Measurements from ENCODE around the gene SIGLEC1.

The SIGLEC1 gene

DNA sequence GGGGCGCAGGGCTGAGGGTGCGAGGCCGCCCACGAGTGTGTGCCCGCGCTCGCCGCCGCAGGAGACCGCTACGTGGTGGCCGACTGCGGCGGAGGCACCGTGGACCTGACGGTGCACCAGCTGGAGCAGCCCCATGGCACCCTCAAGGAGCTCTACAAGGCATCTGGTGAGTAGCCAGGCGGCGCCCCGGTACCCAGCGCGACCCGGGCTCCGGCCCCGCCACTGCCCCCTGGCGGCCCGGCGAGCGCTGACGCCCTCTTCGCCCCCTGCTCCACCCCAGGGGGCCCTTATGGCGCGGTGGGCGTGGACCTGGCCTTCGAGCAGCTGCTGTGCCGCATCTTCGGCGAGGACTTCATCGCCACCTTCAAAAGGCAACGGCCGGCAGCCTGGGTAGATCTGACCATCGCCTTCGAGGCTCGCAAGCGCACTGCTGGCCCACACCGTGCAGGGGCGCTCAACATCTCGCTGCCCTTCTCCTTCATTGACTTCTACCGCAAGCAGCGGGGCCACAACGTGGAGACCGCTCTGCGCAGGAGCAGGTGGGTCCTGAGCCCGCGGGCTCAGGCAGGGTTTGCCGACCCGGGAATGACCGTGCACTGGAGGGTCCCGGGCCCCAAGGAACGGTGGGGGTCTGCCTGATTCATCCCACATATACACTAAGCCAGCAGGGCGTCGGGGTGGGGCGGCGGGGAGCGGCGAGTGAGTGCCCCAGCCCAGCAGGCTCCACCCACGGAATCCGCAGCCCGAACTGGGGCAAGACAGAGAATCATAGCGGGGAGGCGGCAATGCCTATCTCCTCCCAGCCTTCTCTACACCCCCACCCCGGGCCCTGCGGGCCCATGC lies 37.5 kb upstream of the SIGLEC1 start:
- Mint-ChIP-seq H3K9me3 (ENCODE audit: low read depth) (no peaks in the 10 kb centered on the region), H3K4me1 (ENCODE audit: low read depth) (peaks cover 11% of the 10 kb centered on the region), H3K4me3 (no peak overlapping the region), H3K27me3 (peaks cover 3% of the 10 kb centered on the region), H3K27ac (no peak overlapping the region), H3K36me3 (no peaks in the 10 kb centered on the region)

DNA sequence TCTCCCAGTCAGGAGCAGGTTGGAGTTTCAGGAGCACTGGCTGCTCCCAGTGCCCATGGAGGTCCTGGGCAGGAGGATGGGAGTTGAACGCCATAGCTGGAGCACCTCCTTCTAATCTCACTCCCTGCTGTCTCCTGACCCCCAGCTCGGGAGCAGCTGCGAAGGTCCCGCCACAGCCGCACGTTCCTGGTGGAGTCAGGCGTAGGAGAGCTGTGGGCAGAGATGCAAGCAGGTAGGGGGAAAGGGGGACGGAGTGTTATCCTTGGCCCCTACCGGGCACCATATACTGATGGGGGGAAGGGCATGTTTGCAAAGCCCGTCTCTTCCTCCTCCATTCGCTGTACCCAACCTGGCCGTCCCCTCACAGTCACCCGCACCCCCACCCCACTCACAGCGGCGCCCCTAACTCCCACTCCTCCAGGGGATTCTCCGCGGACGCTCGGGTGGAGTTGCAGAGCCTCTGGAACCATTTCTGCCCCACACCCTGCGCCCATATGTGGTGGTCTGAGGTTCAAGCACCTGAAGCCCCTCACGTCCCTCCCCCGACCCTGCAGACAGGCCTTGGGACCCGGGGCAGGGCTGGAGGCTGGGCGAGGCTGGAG lies 36.8 kb upstream of the SIGLEC1 start:
- H3K27me3 Mint-ChIP-seq = peaks cover 3% of the 10 kb centered on the region
- H3K36me3 Mint-ChIP-seq = no peaks in the 10 kb centered on the region
- peaks cover 19% of the 10 kb centered on the region for H3K4me1 Mint-ChIP-seq (ENCODE audit: low read depth)
- H3K4me3 Mint-ChIP-seq = no peak overlapping the region
- H3K9me3 Mint-ChIP-seq (ENCODE audit: low read depth) = no peaks in the 10 kb centered on the region
- H3K27ac Mint-ChIP-seq = no peak overlapping the region

DNA sequence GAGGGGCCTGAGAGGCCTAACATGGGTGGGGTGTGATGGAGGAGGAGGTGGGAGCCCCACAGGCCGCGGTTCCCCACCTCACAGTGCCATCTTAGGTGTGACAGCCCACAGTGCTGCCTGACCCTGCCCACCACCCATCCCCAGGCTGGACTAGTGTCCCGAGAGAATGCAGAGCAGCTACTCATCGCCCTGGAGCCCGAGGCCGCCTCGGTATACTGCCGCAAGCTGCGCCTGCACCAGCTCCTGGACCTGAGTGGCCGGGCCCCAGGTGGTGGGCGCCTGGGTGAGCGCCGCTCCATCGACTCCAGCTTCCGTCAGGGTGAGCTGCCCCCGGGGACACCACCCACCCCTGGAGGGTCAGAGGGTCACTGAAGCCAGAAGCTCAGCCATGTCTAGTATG lies 35.7 kb upstream of the SIGLEC1 start:
- H3K36me3 Mint-ChIP-seq = no peaks in the 10 kb centered on the region
- peaks cover 3% of the 10 kb centered on the region for H3K27me3 Mint-ChIP-seq
- H3K27ac Mint-ChIP-seq = no peak overlapping the region

DNA sequence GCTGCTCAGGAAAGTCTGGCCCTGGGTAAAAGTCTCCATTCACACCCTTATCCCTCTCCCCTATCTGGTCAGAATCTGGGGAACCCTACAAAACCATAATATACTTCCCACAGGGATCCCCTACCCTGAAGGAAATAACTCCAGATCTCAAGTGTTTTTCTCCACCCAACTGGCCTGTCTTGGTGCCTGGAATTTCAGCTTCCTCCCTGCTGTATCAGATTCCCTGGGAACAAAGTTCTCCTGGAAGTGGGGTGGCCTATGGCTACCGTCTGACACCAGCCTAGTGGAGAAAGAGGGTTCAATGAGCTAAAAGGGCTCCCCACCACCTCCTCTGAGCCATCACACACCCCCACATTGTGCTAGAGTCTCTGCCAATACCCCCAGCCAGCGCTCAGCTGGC lies 35.1 kb upstream of the SIGLEC1 start:
- peaks cover 3% of the 10 kb centered on the region for H3K27me3 Mint-ChIP-seq
- no peaks in the 10 kb centered on the region for H3K9me3 Mint-ChIP-seq (ENCODE audit: low read depth)
- no peak overlapping the region for H3K4me3 Mint-ChIP-seq
- H3K27ac Mint-ChIP-seq = no peak overlapping the region
- no peaks in the 10 kb centered on the region for H3K36me3 Mint-ChIP-seq
- peaks cover 19% of the 10 kb centered on the region for H3K4me1 Mint-ChIP-seq (ENCODE audit: low read depth)

More for the DNA sequence above, 35.7 kb upstream of the SIGLEC1 start:
- no peak overlapping the region for H3K4me3 Mint-ChIP-seq
- peaks cover 20% of the 10 kb centered on the region for H3K4me1 Mint-ChIP-seq (ENCODE audit: low read depth)
- H3K9me3 Mint-ChIP-seq (ENCODE audit: low read depth) = no peaks in the 10 kb centered on the region

DNA sequence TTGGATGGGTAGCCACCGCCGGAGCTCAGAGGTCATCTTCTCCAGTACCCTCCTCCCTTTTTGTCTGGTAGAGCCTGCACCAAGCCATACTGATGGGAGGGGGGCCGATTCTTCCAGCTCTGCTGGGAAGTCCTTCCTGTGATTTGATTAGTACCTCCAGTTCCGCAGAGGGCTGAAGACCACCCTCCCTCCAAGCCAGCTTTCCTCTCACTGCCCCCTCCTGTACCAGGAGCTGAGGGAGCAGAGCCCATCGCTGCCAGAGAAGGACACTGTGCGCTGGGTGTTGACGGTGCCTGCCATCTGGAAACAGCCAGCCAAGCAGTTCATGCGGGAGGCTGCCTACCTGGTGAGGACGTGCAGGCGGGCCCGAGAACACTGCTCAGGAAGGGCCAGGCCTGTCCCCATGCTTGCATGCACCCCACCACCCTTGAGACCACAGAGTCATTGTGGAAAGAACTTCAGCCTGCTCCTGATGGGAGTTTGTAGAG lies 33.3 kb upstream of the SIGLEC1 start:
- Mint-ChIP-seq H3K36me3 (no peaks in the 10 kb centered on the region), H3K4me3 (no peak overlapping the region), H3K9me3 (ENCODE audit: low read depth) (no peaks in the 10 kb centered on the region), H3K27ac (no peak overlapping the region), H3K27me3 (peaks cover 3% of the 10 kb centered on the region), H3K4me1 (ENCODE audit: low read depth) (peaks cover 12% of the 10 kb centered on the region)

DNA sequence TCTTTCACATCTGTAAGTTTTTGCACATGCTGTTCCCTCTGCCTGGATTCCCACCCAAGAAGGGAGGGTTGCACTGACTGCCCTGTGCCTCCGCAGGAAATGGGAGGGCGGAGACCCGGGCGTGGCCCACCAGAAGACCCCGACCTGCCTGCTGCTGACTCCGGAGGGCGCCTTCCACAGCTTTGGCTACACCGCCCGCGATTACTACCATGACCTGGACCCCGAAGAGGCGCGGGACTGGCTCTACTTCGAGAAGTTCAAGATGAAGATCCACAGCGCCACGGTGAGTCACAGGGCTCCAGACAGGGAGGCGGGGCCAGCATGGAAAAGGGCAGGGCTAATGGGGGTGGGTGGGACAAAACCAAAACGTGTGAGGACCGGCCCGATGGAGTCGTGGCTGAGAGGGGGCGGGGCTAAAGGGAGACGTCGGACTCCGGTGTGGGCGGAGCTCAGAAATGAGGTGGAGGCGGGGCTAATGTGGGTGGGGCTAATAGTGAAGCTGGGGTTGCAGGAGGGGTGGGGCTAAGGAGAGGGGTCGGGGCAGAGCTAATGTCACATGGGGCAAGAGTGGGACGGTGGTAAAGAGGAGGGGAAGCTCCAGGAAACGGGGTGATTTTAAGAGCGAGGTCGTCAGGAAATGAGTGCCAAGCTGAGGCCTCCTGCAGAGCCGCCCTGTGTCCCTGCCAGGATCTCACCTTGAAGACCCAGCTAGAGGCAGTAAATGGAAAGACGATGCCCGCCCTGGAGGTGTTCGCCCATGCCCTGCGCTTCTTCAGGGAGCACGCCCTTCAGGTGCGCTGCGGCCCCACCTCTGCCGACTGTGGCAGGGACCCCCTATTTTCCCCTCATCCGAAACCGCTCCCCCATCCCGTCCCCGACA lies 32.6 kb upstream of the SIGLEC1 start:
- Mint-ChIP-seq H3K27ac (no peak overlapping the region), H3K9me3 (ENCODE audit: low read depth) (no peaks in the 10 kb centered on the region), H3K4me1 (ENCODE audit: low read depth) (peaks cover 12% of the 10 kb centered on the region), H3K4me3 (peak overlapping the region; percentile 62), H3K36me3 (no peaks in the 10 kb centered on the region), H3K27me3 (peaks cover 5% of the 10 kb centered on the region)

DNA sequence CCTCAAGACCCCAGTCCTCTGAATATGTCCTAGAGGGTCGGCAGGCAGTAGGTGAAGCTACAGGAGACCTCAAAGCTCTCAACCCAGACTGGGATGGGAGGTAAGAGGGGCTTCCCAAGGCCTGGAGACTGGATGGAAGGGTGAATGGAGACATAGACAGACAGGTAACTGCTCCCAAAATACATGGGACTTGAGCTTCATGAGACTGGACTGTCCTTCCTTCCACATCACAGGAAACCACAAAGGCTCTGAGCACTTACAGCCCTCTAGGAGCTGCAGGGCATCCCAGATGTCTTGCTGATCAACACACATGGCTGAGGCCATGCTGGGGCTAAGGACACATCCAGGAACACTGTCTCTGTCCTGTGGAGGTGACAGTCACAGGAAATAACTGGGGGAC lies 31.6 kb upstream of the SIGLEC1 start:
- H3K9me3 Mint-ChIP-seq (ENCODE audit: low read depth) = no peaks in the 10 kb centered on the region
- peaks cover 12% of the 10 kb centered on the region for H3K4me1 Mint-ChIP-seq (ENCODE audit: low read depth)
- no peaks in the 10 kb centered on the region for H3K36me3 Mint-ChIP-seq
- no peak overlapping the region for H3K27ac Mint-ChIP-seq
- peak overlapping the region; percentile 17 for H3K4me3 Mint-ChIP-seq
- peaks cover 5% of the 10 kb centered on the region for H3K27me3 Mint-ChIP-seq

DNA sequence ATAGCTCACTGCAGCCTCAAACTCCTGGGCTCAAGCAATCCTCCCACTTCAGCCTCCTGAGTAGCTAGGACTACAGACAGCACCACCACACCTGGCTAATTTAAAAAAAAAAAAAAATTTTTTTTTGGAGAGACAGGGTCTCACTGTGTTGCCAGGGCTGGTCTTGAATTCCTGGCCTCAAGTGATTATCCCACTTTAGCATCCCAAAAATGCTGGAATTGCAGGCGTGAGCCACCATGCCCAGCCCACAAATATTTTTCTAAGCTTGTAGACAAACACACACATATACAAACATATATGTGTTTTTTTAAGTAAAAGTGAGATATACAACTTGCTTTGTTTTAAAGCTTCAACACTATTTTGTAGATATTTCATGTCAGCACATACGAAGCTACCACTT lies 30.9 kb upstream of the SIGLEC1 start:
- Mint-ChIP-seq H3K27me3 (peaks cover 5% of the 10 kb centered on the region), H3K4me1 (ENCODE audit: low read depth) (peaks cover 12% of the 10 kb centered on the region), H3K36me3 (no peaks in the 10 kb centered on the region), H3K4me3 (no peak overlapping the region), H3K27ac (no peak overlapping the region), H3K9me3 (ENCODE audit: low read depth) (no peaks in the 10 kb centered on the region)

DNA sequence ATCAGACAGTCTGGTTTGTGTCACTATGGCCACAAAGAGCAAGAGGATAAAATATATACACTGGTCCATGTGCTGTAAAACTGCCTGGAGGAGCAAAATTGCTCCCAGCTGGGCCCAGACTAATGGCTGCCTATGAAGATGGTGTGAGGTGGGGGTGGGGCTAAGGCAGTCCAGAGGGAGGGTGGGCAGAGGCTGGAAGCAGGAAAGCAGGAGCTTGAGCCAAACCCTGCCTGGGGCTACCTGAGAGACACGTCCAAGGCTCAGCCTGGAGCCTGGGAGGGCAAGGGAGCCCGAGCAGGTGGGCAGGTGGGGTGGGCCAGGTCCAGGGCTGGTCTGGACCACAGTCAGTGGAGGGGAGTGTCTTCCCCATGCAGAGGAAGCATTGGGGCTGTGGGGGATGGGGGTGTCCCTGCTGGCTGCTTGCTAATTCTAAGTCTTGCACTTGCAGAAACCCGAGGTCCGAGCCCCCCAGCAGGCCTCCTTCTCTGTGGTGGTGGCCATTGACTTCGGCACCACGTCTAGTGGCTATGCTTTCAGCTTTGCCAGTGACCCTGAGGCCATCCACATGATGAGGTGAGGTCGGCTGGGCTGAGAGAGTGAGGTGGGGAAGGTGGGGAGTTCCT lies 29.5 kb upstream of the SIGLEC1 start:
- no peak overlapping the region for H3K27ac Mint-ChIP-seq
- H3K4me3 Mint-ChIP-seq = no peak overlapping the region
- H3K4me1 Mint-ChIP-seq (ENCODE audit: low read depth) = peaks cover 12% of the 10 kb centered on the region
- H3K27me3 Mint-ChIP-seq = peaks cover 3% of the 10 kb centered on the region
- H3K36me3 Mint-ChIP-seq = no peaks in the 10 kb centered on the region
- H3K9me3 Mint-ChIP-seq (ENCODE audit: low read depth) = no peaks in the 10 kb centered on the region

DNA sequence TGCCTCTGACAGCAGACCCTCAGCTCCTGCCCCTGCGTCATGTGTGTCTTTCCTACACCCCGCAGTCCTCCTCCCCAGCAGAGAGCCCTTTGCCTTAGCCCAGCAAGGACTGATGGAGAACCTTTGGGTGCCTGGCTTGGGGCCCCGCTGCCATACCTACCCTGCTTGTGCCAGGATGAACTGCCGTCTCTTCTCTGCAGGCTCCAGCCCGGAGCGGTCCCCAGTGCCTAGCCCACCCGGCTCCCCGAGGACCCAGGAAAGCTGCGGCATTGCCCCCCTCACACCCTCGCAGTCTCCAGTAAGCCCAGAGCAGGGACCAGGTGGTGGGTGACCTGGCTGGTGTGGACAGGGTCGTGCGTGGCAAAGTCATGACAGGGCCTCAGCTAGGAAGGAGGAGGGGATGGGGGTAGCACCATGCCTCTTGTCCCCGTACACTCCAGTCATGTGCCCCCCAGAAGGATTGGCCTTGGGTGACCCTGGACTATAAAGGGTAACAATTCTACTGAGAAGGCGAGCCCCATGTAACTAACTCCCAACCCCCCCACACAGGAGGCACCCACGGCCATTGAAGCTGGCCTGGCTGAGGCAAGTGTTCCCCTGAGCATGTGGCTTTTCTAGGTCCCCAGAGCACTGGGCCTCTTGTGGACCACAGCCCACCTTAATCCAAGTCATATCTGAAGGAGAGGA lies 28.4 kb upstream of the SIGLEC1 start:
- Mint-ChIP-seq H3K9me3 (ENCODE audit: low read depth) (no peaks in the 10 kb centered on the region), H3K27ac (no peak overlapping the region), H3K27me3 (peaks cover 2% of the 10 kb centered on the region), H3K4me3 (no peak overlapping the region), H3K36me3 (no peaks in the 10 kb centered on the region), H3K4me1 (ENCODE audit: low read depth) (peaks cover 12% of the 10 kb centered on the region)

DNA sequence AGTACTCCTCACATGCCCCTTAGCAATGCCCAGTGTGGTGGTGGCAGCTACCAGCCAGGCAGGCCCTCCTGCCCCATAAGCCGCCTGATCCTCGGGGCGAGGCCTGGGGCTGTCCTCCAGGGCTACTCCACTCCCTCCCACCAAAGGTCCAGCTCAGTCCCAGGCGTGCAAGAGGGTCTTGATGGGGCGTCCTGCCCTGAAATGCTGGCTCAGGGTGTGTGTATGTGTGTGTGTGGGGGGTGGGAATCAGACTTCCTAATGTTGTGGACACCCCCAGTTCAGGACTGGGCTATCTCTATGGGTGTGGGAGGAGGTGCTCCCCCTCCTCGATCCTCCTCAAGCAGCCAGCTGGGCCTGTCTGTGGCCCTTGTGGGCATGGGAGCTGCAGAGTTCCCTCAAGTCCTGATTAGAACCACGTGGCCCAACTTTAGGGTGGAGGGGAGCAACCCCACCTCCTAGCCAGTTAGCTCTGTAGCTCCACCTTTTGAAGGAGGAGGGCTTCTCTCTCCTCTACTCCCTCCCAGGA lies 27.6 kb upstream of the SIGLEC1 start:
- no peaks in the 10 kb centered on the region for H3K36me3 Mint-ChIP-seq
- H3K4me1 Mint-ChIP-seq (ENCODE audit: low read depth) = peaks cover 9% of the 10 kb centered on the region
- no peak overlapping the region for H3K4me3 Mint-ChIP-seq
- peaks cover 2% of the 10 kb centered on the region for H3K27me3 Mint-ChIP-seq
- H3K27ac Mint-ChIP-seq = no peak overlapping the region
- H3K9me3 Mint-ChIP-seq (ENCODE audit: low read depth) = no peaks in the 10 kb centered on the region

DNA sequence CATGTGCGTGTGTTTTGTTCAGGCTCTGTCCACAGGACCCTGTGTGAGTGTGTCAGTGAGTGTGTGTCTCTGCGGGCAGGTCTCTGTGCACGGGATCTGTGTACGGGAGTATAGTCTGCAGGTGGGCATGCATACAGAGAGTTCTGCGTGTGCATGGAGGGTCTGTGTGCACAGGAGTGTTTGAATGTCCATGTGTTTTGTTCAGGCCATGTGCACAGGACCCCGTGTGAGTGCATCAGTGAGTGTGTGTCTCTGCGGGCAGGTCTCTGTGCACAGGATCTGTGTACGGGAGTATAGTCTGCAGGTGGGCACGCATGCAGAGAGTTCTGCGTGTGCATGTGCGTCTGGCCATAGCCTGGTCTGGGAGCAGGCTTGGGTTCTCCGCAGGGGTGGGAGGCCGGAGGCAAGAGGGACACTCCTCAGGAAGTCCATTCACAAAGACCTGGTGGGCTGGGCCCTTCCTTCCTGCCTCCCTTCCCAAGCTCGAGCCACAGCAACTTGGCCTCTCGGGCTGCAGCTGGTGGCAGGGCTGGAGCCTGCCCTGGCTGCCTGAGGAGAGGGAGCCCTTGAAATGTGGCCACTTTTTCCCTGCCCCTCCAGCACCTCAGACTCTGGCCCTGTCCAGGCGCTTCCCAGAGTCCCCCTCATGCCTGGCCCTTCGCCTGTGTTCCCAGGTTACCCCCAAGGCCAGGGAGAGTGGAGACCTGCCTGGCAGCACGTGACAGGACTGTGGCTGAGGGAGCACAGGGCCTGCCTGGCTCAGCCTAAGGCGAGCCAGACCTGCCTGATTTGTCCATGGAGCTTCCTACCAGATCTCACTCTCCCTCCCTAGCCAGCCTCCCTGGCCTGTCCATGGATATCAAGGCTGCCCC lies 26.9 kb upstream of the SIGLEC1 start:
- H3K4me1 Mint-ChIP-seq (ENCODE audit: low read depth) = peaks cover 2% of the 10 kb centered on the region
- H3K27me3 Mint-ChIP-seq = peaks cover 2% of the 10 kb centered on the region
- no peak overlapping the region for H3K27ac Mint-ChIP-seq
- H3K4me3 Mint-ChIP-seq = no peak overlapping the region
- no peaks in the 10 kb centered on the region for H3K36me3 Mint-ChIP-seq
- no peaks in the 10 kb centered on the region for H3K9me3 Mint-ChIP-seq (ENCODE audit: low read depth)
